Uterus (tissue), 4 donors: Measurements from ENCODE around the gene HSD17B2. TPM values are rescaled to one million over a fixed set of nuclear protein-coding genes. Genes with fewer than 3 reads are reported as not detected.
"Not testable (repeated sequence)": the region's sequence is repeated elsewhere in the genome, so short reads cannot be mapped to it uniquely, and the experiment has no call there.

Experiments used
- DNase-seq, 2 donors: peaks; one replicate each; pipeline ENCODE4 v3.0.0-alpha.2; 2019 to 2020
- H3K27ac ChIP-seq, 2 donors: fragments of 200-600 bp; sonication (generic); 1 replicate in 1 of 2; 2 replicates in 1 of 2; pipeline ENCODE4 v1.5.1; 2016 to 2018
- H3K27me3 ChIP-seq, 2 donors: fragments of 200-600 bp; sonication (generic); one replicate each; pipeline ENCODE4 v1.5.1; 2018 to 2019; ENCODE audit warnings: control low read depth in 1 of 2
- H3K36me3 ChIP-seq, 2 donors: fragments of 200-600 bp; sonication (generic); one replicate each; pipeline ENCODE4 v1.5.1; 2019; ENCODE audit warnings: control low read depth in 1 of 2
- H3K4me1 ChIP-seq, 2 donors: fragments of 200-600 bp; sonication (generic); one replicate each; pipeline ENCODE4 v1.5.1; 2018 to 2019; ENCODE audit warnings: control low read depth in 1 of 2
- H3K4me3 ChIP-seq, 2 donors: fragments of 200-600 bp; sonication (generic); 1 replicate in 1 of 2; 2 replicates in 1 of 2; pipeline ENCODE4 v1.5.1; 2018 to 2019; ENCODE audit warnings: mild to moderate bottlenecking in 1 of 2
- H3K9me3 ChIP-seq, 2 donors: fragments of 200-600 bp; sonication (generic); one replicate each; pipeline ENCODE4 v1.5.1; 2019; ENCODE audit warnings: control low read depth in 1 of 2
- CTCF ChIP-seq, 4 experiments: fragments of 200-600 bp in 2 of 4; fragments of 450-650 bp in 2 of 4; sonication (generic) in 2 of 4; IDR thresholded peaks; one replicate each; pipeline ENCODE4 v1.5.1; 2016 to 2019; ENCODE audit warnings: antibody characterized with exemption in 4 of 4, mild to moderate bottlenecking in 2 of 4, moderate library complexity in 1 of 4
- POLR2A ChIP-seq, 2 donors: fragments of 450-650 bp; IDR thresholded peaks; one replicate each; pipeline ENCODE4 v1.6.1; 2016; ENCODE audit warnings: antibody characterized with exemption in 2 of 2, mild to moderate bottlenecking in 1 of 2, moderate library complexity in 1 of 2
- intact Hi-C: fragments of 100-400 bp; cut with DNase I; formaldehyde crosslinking; loops from one replicate; pipeline ENCODE4 v1.15.1; 2023; ENCODE audit warnings: low total_unique reads
- total RNA-seq, 4 donors: library from RNA; depleted of rRNA in 3 of 4; stranded (reverse); fragments of >200 nt in 3 of 4; gene quantifications; one replicate each; pipeline versions ENCODE4 v1.1.0 to v1.2.4, GENCODE V29; 2014 to 2023
- donor health status: DM: yes; HTN: yes; CAD: no.

Gene HSD17B2
- total RNA-seq, 4 donors from 2014 or later: 0.14 TPM; not detected in 3

- no peaks in the 10 kb centered on the region for H3K36me3 ChIP-seq
- TF ChIP-seq POLR2A (IDR thresholded peaks at IDR 0.05) (no peak), CTCF (IDR thresholded peaks at IDR 0.05) (no peak)
- H3K4me1 ChIP-seq: peaks cover 0 to 5% of the 10 kb centered on the region in 2 donors
- no peak overlapping the region for H3K4me3 ChIP-seq
- no peak overlapping the region for H3K27ac ChIP-seq
- intact Hi-C loops: no loop called here
- no peaks in the 10 kb centered on the region for H3K27me3 ChIP-seq
- no peaks in the 10 kb centered on the region for H3K9me3 ChIP-seq
- no peak for DNase-seq
Measured at GRCh38 chr16:82135844-82136243, 100.8 kb downstream of the HSD17B2 start.

GRCh38 chr16:82136956-82137821, 102.1 kb downstream of the HSD17B2 start:
- TF ChIP-seq CTCF (IDR thresholded peaks at IDR 0.05): no peak
- TF ChIP-seq POLR2A (IDR thresholded peaks at IDR 0.05): no peak
- no peak for DNase-seq
- Histone ChIP-seq H3K36me3 (no peaks in the 10 kb centered on the region), H3K4me1 (peaks cover 0 to 5% of the 10 kb centered on the region in 2 donors), H3K4me3 (no peak overlapping the region), H3K9me3 (no peaks in the 10 kb centered on the region), H3K27ac (no peak overlapping the region), H3K27me3 (no peaks in the 10 kb centered on the region)
- intact Hi-C loops: no loop called here

- Histone ChIP-seq H3K4me1 (peaks cover 0 to 5% of the 10 kb centered on the region in 2 donors), H3K27me3 (no peaks in the 10 kb centered on the region), H3K27ac (no peak overlapping the region), H3K4me3 (no peak overlapping the region), H3K9me3 (no peaks in the 10 kb centered on the region), H3K36me3 (no peaks in the 10 kb centered on the region)
- intact Hi-C loops: no loop called here
- no peak for DNase-seq
- no peak for TF ChIP-seq POLR2A (IDR thresholded peaks at IDR 0.05)
- TF ChIP-seq CTCF (IDR thresholded peaks at IDR 0.05): no peak
Measured at GRCh38 chr16:82137822-82138167, 102.7 kb downstream of the HSD17B2 start.

- TF ChIP-seq POLR2A (IDR thresholded peaks at IDR 0.05) (no peak), CTCF (IDR thresholded peaks at IDR 0.05) (no peak)
- Histone ChIP-seq H3K27ac (no peak overlapping the region), H3K4me3 (no peak overlapping the region), H3K36me3 (no peaks in the 10 kb centered on the region), H3K27me3 (no peaks in the 10 kb centered on the region), H3K4me1 (peaks cover 0 to 5% of the 10 kb centered on the region in 2 donors), H3K9me3 (no peaks in the 10 kb centered on the region)
- DNase-seq: no peak
- intact Hi-C loops: no loop called here
Measured at GRCh38 chr16:82138478-82139285, 103.6 kb downstream of the HSD17B2 start.

GRCh38 chr16:82139286-82139571, 104.2 kb downstream of the HSD17B2 start:
- H3K36me3 ChIP-seq, H3K27ac ChIP-seq, H3K4me3 ChIP-seq, H3K27me3 ChIP-seq, DNase-seq, H3K4me1 ChIP-seq, H3K9me3 ChIP-seq, intact Hi-C loops: not testable (repeated sequence)
